Skeletal muscle satellite cell (primary cell): Measurements from ENCODE around the gene PSMD1.
A peak's percentile ranks its signal among the peaks of the same experiment; 100 is the strongest.
"Not testable (repeated sequence)": the region's sequence is repeated elsewhere in the genome, so short reads cannot be mapped to it uniquely, and the experiment has no call there.

Source experiments
- H3K27me3 ChIP-seq: 2 replicates; pipeline ENCODE4 v1.7.0; 2013; ENCODE audit warnings: low read length; ENCODE audit not compliant: control insufficient read depth, insufficient read depth
- H3K36me3 ChIP-seq: 2 replicates; pipeline ENCODE4 v1.7.0; 2013; ENCODE audit warnings: mild to moderate bottlenecking, control low read depth, low read length; ENCODE audit not compliant: insufficient read depth
- H3K4me1 ChIP-seq: 2 replicates; pipeline ENCODE4 v1.7.0; 2013; ENCODE audit warnings: low read length; ENCODE audit not compliant: control insufficient read depth, insufficient read depth
- H3K4me2 ChIP-seq: 2 replicates; pipeline ENCODE4 v1.7.0; 2013; ENCODE audit warnings: mild to moderate bottlenecking, low read length
- H3K4me3 ChIP-seq: 2 replicates; pipeline ENCODE4 v1.7.0; 2013; ENCODE audit warnings: low read length
- H3K9ac ChIP-seq: 2 replicates; pipeline ENCODE4 v1.7.0; 2013; ENCODE audit warnings: mild to moderate bottlenecking, low read depth, low read length, moderate library complexity
- H3K9me3 ChIP-seq: replicated peaks from 2 replicates; pipeline ENCODE4 v1.7.0; 2013; ENCODE audit warnings: mild to moderate bottlenecking, control low read depth, low read length

PSMD1 gene

GRCh38 chr2:231167745-231168459 lies 111.2 kb downstream of the PSMD1 start:
- H3K4me3 ChIP-seq = no peak overlapping the region
- H3K9me3 ChIP-seq = no peaks in the 10 kb centered on the region
- H3K9ac ChIP-seq = no peak overlapping the region
- H3K4me2 ChIP-seq = no peak overlapping the region
- peaks cover 17% of the 10 kb centered on the region for H3K4me1 ChIP-seq
- no peaks in the 10 kb centered on the region for H3K27me3 ChIP-seq
- peaks cover 62% of the 10 kb centered on the region for H3K36me3 ChIP-seq

DNA sequence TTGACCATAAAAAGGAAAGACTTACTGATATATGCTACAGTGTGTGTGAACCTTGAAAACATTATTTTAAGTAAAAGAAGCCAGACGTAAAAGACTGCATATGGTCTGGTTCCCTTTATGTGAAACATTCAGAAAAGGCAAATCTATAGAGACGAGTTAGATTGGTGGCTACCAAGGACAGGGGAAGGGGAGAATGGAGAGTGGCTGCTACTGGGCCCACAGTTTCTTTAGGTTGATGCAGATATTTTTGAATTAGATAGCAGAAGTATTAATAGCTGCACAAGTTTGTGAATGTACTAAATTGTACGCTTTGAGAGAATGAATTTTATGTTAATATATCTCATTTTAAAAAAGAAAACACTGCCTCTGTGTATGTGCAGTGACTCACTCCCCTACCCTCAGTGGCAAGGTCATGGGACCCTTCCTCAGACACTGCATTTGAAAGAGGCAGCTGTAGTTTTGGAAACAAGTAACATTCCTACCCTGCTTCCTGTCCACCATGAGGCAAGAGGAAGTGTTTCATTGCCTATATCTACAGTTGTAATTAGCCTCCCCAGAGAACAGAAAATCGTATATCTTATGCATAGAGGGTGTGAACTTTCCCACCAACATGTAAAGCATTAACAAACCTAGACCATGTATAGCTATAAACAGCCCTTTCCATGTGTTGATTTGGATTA lies 111.9 kb downstream of the PSMD1 start:
- peaks cover 10% of the 10 kb centered on the region for H3K4me1 ChIP-seq
- H3K9ac ChIP-seq = no peak overlapping the region
- no peak overlapping the region for H3K4me2 ChIP-seq
- no peak overlapping the region for H3K4me3 ChIP-seq
- H3K9me3 ChIP-seq = no peaks in the 10 kb centered on the region
- no peaks in the 10 kb centered on the region for H3K27me3 ChIP-seq
- H3K36me3 ChIP-seq = peaks cover 62% of the 10 kb centered on the region

DNA sequence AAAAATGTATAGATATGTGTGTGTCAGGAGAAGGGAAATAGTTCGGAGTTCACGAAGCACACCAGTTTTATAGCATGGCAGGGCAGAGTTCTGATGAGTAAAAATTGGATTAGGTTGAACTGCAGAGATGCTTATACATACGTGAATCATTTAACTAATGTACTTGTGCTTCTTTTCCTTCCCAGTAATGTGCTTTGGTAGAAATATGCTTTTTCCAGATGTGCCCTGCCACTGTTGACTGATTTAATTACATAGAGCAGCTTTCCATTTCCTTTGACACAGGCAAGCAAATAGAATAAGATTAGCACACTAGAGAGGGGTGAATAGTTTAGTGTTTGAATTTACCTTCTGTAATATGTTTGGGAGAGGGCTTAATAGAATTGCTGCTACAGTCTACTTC lies 112.8 kb downstream of the PSMD1 start:
- Histone ChIP-seq H3K4me3 (no peak overlapping the region), H3K36me3 (peaks cover 59% of the 10 kb centered on the region), H3K9me3 (no peaks in the 10 kb centered on the region), H3K4me1 (peaks cover 9% of the 10 kb centered on the region), H3K9ac (no peak overlapping the region), H3K4me2 (no peak overlapping the region), H3K27me3 (no peaks in the 10 kb centered on the region)

GRCh38 chr2:231170055-231170454 lies 113.4 kb downstream of the PSMD1 start:
- no peak overlapping the region for H3K4me3 ChIP-seq
- no peaks in the 10 kb centered on the region for H3K27me3 ChIP-seq
- no peaks in the 10 kb centered on the region for H3K9me3 ChIP-seq
- no peak overlapping the region for H3K4me2 ChIP-seq
- no peak overlapping the region for H3K9ac ChIP-seq
- H3K4me1 ChIP-seq = peaks cover 9% of the 10 kb centered on the region
- H3K36me3 ChIP-seq = peaks cover 62% of the 10 kb centered on the region

- no peak overlapping the region for H3K4me2 ChIP-seq
- peaks cover 52% of the 10 kb centered on the region for H3K36me3 ChIP-seq
- H3K9me3 ChIP-seq = no peaks in the 10 kb centered on the region
- H3K4me3 ChIP-seq = no peak overlapping the region
- H3K27me3 ChIP-seq = no peaks in the 10 kb centered on the region
- no peak overlapping the region for H3K9ac ChIP-seq
- peaks cover 9% of the 10 kb centered on the region for H3K4me1 ChIP-seq
These were observed 115.4 kb downstream of the PSMD1 start for GRCh38 chr2:231172025-231172424.

DNA sequence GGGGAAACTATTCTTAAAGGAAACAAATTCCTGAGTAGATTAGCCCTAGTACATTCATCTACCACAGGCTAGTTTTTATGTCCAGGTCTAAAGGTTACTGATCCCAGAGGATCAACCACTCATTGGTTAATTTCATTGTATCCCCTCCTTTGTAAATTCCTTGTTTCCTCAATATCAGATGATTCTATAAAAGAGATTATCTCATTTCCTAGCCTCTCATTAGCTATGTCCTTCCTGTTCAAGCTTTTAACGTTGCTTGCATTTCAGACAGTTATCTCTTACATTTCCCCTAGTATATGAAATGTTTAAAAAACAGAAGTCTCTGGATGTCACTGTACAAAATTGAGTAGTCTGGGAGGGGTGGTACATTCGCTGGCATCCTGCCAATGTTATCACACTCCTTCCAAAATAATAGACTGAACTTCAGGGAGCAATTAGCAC lies 117.6 kb downstream of the PSMD1 start:
- H3K27me3 ChIP-seq = no peaks in the 10 kb centered on the region
- H3K4me2 ChIP-seq = no peak overlapping the region
- H3K4me1 ChIP-seq = no peaks in the 10 kb centered on the region
- no peak overlapping the region for H3K4me3 ChIP-seq
- no peaks in the 10 kb centered on the region for H3K9me3 ChIP-seq
- peaks cover 34% of the 10 kb centered on the region for H3K36me3 ChIP-seq
- H3K9ac ChIP-seq = no peak overlapping the region

DNA sequence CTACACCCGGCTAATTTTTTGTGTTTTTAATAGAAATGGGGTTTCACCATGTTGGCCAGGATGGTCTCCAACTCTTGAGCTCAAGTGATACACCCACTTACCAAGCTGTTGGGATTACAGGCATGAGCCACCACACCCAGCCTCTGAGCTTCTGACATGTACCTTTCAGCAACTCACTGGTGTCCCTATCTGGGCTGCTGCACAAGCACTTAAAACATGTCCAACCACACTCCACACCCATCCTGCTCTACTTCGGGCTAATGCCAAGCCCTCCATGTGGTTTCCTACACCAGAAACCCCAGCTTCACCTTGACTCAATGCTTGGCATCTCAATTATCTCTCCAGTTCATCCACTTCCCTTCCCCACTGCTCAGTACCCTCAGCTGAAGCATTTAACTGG lies 119.4 kb downstream of the PSMD1 start:
- Histone ChIP-seq H3K27me3 (no peaks in the 10 kb centered on the region), H3K9me3 (no peaks in the 10 kb centered on the region), H3K4me2 (no peak overlapping the region), H3K4me1 (peaks cover 9% of the 10 kb centered on the region), H3K36me3 (peaks cover 25% of the 10 kb centered on the region), H3K4me3 (no peak overlapping the region), H3K9ac (no peak overlapping the region)

GRCh38 chr2:231177156-231178025 lies 120.7 kb downstream of the PSMD1 start:
- H3K9ac ChIP-seq = no peak overlapping the region
- no peak overlapping the region for H3K4me2 ChIP-seq
- H3K36me3 ChIP-seq = peaks cover 22% of the 10 kb centered on the region
- H3K4me1 ChIP-seq = peaks cover 19% of the 10 kb centered on the region
- H3K27me3 ChIP-seq = no peaks in the 10 kb centered on the region
- H3K9me3 ChIP-seq = no peaks in the 10 kb centered on the region
- H3K4me3 ChIP-seq = no peak overlapping the region

GRCh38 chr2:231178805-231179204 lies 122.1 kb downstream of the PSMD1 start:
- H3K9me3 ChIP-seq, H3K4me2 ChIP-seq, H3K27me3 ChIP-seq, H3K9ac ChIP-seq, H3K4me3 ChIP-seq: not testable (repeated sequence)
- Histone ChIP-seq H3K36me3 (peaks cover 17% of the 10 kb centered on the region), H3K4me1 (peaks cover 21% of the 10 kb centered on the region)

GRCh38 chr2:231181860-231182512 lies 125.3 kb downstream of the PSMD1 start:
- no peak overlapping the region for H3K4me2 ChIP-seq
- H3K4me3 ChIP-seq = no peak overlapping the region
- peaks cover 35% of the 10 kb centered on the region for H3K4me1 ChIP-seq
- no peaks in the 10 kb centered on the region for H3K9me3 ChIP-seq
- H3K36me3 ChIP-seq = no peaks in the 10 kb centered on the region
- H3K9ac ChIP-seq = peak overlapping the region; percentile 23
- H3K27me3 ChIP-seq = no peaks in the 10 kb centered on the region

DNA sequence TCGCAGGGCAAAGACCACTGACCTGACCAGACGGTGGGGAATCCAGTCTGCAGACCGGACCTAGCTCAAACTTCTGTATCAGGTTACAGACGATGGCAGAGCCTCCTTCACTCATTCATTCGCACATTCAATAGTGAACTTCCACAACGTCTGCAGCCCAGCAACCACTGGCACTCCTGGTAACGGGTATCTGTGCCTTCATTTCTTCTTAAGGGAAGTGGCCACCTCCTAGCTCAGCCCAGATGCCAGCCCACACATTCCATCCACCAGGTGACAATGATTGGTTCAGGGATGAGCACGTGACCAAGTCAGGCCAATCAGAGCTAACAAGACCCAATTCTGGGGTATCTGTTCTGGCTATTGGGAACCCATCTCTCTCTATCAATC lies 125.8 kb downstream of the PSMD1 start:
- no peaks in the 10 kb centered on the region for H3K9me3 ChIP-seq
- no peak overlapping the region for H3K4me3 ChIP-seq
- H3K36me3 ChIP-seq = no peaks in the 10 kb centered on the region
- H3K9ac ChIP-seq = peak overlapping the region; percentile 23
- H3K27me3 ChIP-seq = no peaks in the 10 kb centered on the region
- H3K4me2 ChIP-seq = no peak overlapping the region
- H3K4me1 ChIP-seq = peaks cover 38% of the 10 kb centered on the region
